T follicular helper cell (primary cell): ENCODE data around the gene EBLN1.
"Not testable (repeated sequence)": the region's sequence is repeated elsewhere in the genome, so short reads cannot be mapped to it uniquely, and the experiment has no call there.

Experiments
- DNase-seq: peaks from one replicate; pipeline ENCODE4 v3.0.0-alpha.2; 2020; ENCODE audit warnings: low read depth

EBLN1 gene

GRCh38 chr10:22228167-22228938 is 10.5 kb upstream of the EBLN1 start:
- DNase-seq = no peak

GRCh38 chr10:22226599-22226998 is 8.8 kb upstream of the EBLN1 start:
- DNase-seq = no peak

GRCh38 chr10:22222236-22223190 is 4.7 kb upstream of the EBLN1 start:
- DNase-seq = no peak

GRCh38 chr10:22219308-22219707 is 1.5 kb upstream of the EBLN1 start:
- DNase-seq = no peak

- no peak for DNase-seq
Measured at GRCh38 chr10:22218448-22218847, 633 bp upstream of the EBLN1 start.

GRCh38 chr10:22217084-22217483 is 731 bp downstream of the EBLN1 start:
- DNase-seq = not testable (repeated sequence)

- DNase-seq = no peak
Measured at GRCh38 chr10:22210267-22210666, 7.5 kb downstream of the EBLN1 start.

- no peak for DNase-seq
Measured at GRCh38 chr10:22193945-22194344, 23.9 kb downstream of the EBLN1 start.

- no peak for DNase-seq
Measured at GRCh38 chr10:22185586-22185985, 32.2 kb downstream of the EBLN1 start.

GRCh38 chr10:22183771-22184461 is 33.9 kb downstream of the EBLN1 start:
- DNase-seq = no peak

GRCh38 chr10:22180724-22181123 is 37.1 kb downstream of the EBLN1 start:
- no peak for DNase-seq

GRCh38 chr10:22174442-22174841 is 43.4 kb downstream of the EBLN1 start:
- no peak for DNase-seq

GRCh38 chr10:22171131-22171530 is 46.7 kb downstream of the EBLN1 start:
- no peak for DNase-seq

GRCh38 chr10:22170582-22170981 is 47.2 kb downstream of the EBLN1 start:
- DNase-seq = no peak

- DNase-seq = no peak
Measured at GRCh38 chr10:22159979-22160378, 57.8 kb downstream of the EBLN1 start.

- DNase-seq = no peak
Measured at GRCh38 chr10:22159180-22159579, 58.6 kb downstream of the EBLN1 start.
